H1 (cell line): Measurements from ENCODE around the gene PDE4D. TPM values are rescaled to one million over a fixed set of nuclear protein-coding genes. Genes with fewer than 3 reads are reported as not detected.

ENCODE experiments used
- CTCF ChIA-PET: fragments of 300-600 bp; sonication (Branson Sonifier 250); formaldehyde crosslinking; loops from one replicate; lab custom pipeline; 2021; ENCODE audit not compliant: partially characterized antibody; lab: Charles Lee
- POLR2A ChIA-PET: fragments of 300-600 bp; sonication (Branson Sonifier 250); formaldehyde crosslinking; loops from one replicate; lab custom pipeline; 2021; ENCODE audit warnings: inconsistent platforms; ENCODE audit not compliant: partially characterized antibody; lab: Charles Lee
- DNase-seq, 2 experiments: peaks; one replicate each; pipeline versions ENCODE4 v3.0.0 to v3.0.0-alpha.2; 2010 to 2022; ENCODE audit warnings: low spot score in 2 of 2, low read depth in 1 of 2, mixed read lengths in 1 of 2
- FAIRE-seq: peaks from 2 replicates; lab custom pipeline; 2011; peaks lifted over from hg19 to GRCh38; lab: Jason Lieb, UNC
- H2AFZ ChIP-seq: 2 replicates; pipeline ENCODE4 v1.8.1; 2012; ENCODE audit warnings: low read length, inconsistent platforms
- H2AK5ac ChIP-seq: 2 replicates; pipeline ENCODE4 v1.6.1; 2013; ENCODE audit warnings: low read depth, low read length
- H2BK120ac ChIP-seq: replicated peaks from 2 replicates; pipeline ENCODE3; 2013; ENCODE audit warnings: low read depth, low read length, inconsistent platforms
- H2BK12ac ChIP-seq: 2 replicates; pipeline ENCODE4 v1.6.1; 2013; ENCODE audit warnings: low read depth, low read length
- H2BK15ac ChIP-seq: 2 replicates; pipeline ENCODE4 v1.6.1; 2013; ENCODE audit warnings: low read length
- H2BK20ac ChIP-seq: 2 replicates; pipeline ENCODE4 v1.6.1; 2013; ENCODE audit warnings: low read length
- H2BK5ac ChIP-seq: 2 replicates; pipeline ENCODE4 v1.6.1; 2013; ENCODE audit warnings: low read depth, low read length
- H3K14ac ChIP-seq: 2 replicates; pipeline ENCODE4 v1.6.1; 2013; ENCODE audit warnings: inconsistent platforms; ENCODE audit not compliant: insufficient read length
- H3K18ac ChIP-seq: 2 replicates; pipeline ENCODE4 v1.6.1; 2013; ENCODE audit warnings: low read length; ENCODE audit errors: extremely low read depth
- H3K23ac ChIP-seq: 2 replicates; pipeline ENCODE4 v1.6.1; 2013; ENCODE audit warnings: inconsistent platforms; ENCODE audit not compliant: insufficient read length
- H3K23me2 ChIP-seq: 2 replicates; pipeline ENCODE4 v1.6.1; 2013; ENCODE audit warnings: low read depth, low read length
- H3K27ac ChIP-seq: 2 replicates; pipeline ENCODE4 v1.6.1; 2011; ENCODE audit warnings: low read depth, low read length, inconsistent platforms
- H3K27me3 ChIP-seq, 4 experiments: replicated peaks in 1 of 4; 1 replicate in 1 of 4; 2 replicates in 3 of 4; pipeline versions ENCODE4 v1.6.1 to v1.8.1; 2011 to 2013; ENCODE audit warnings: low read length in 3 of 4, mild to moderate bottlenecking in 3 of 4, inconsistent platforms in 2 of 4, mixed read lengths in 2 of 4, moderate library complexity in 1 of 4; ENCODE audit not compliant: control insufficient read depth in 3 of 4, insufficient read depth in 3 of 4; ENCODE audit errors: extremely low read depth in 1 of 4
- H3K36me3 ChIP-seq, 4 experiments: 2 replicates each; pipeline versions ENCODE4 v1.6.1 to v1.8.1; 2011 to 2013; ENCODE audit warnings: mild to moderate bottlenecking in 4 of 4, low read length in 3 of 4, moderate library complexity in 2 of 4, control low read depth in 1 of 4, inconsistent platforms in 1 of 4; ENCODE audit not compliant: insufficient read depth in 4 of 4, control insufficient read depth in 2 of 4
- H3K4ac ChIP-seq: replicated peaks from 2 replicates; pipeline ENCODE3; 2013; ENCODE audit warnings: low read length, low read depth, mixed read lengths, inconsistent platforms; ENCODE audit not compliant: insufficient read length
- H3K4me1 ChIP-seq, 4 experiments: replicated peaks in 1 of 4; 1 replicate in 1 of 4; 2 replicates in 3 of 4; pipeline versions ENCODE4 v1.6.1 to v1.8.1; 2011 to 2013; ENCODE audit warnings: low read length in 3 of 4, inconsistent platforms in 2 of 4, mixed read lengths in 1 of 4; ENCODE audit not compliant: insufficient read depth in 4 of 4, control insufficient read depth in 3 of 4
- H3K4me2 ChIP-seq, 2 experiments: 2 replicates each; pipeline versions ENCODE4 v1.6.1 to v1.8.1; 2011 to 2013; ENCODE audit warnings: low read depth in 2 of 2, low read length in 2 of 2, control low read depth in 1 of 2, inconsistent platforms in 1 of 2, mild to moderate bottlenecking in 1 of 2; ENCODE audit not compliant: insufficient read depth in 1 of 2
- H3K4me3 ChIP-seq, 4 experiments: fragments of 200-600, 300-600 bp in 1 of 4; sonication (generic), shearing (Covaris generic), sonication (Bioruptor Twin) in 1 of 4; 2 replicates each; pipeline versions ENCODE4 v1.5.1 to v1.8.1; 2011 to 2016; ENCODE audit warnings: low read length in 4 of 4, low read depth in 3 of 4, control low read depth in 2 of 4, inconsistent platforms in 2 of 4, mild to moderate bottlenecking in 2 of 4, mixed read lengths in 1 of 4, moderate library complexity in 1 of 4; ENCODE audit not compliant: insufficient read depth in 2 of 4; ENCODE audit errors: extremely low read depth in 1 of 4
- H3K56ac ChIP-seq: replicated peaks from 2 replicates; pipeline ENCODE3; 2013; ENCODE audit warnings: low read depth, mild to moderate bottlenecking, mixed read lengths, low read length, inconsistent platforms; ENCODE audit not compliant: insufficient read length
- H3K79me1 ChIP-seq: 2 replicates; pipeline ENCODE4 v1.6.1; 2013; ENCODE audit warnings: low read depth, low read length, control low read depth
- H3K79me2 ChIP-seq, 2 experiments: 2 replicates each; pipeline versions ENCODE4 v1.6.1 to v1.8.1; 2012 to 2013; ENCODE audit warnings: low read length in 2 of 2, mild to moderate bottlenecking in 2 of 2, inconsistent platforms in 1 of 2; ENCODE audit not compliant: insufficient read depth in 2 of 2, control insufficient read depth in 1 of 2
- H3K9ac ChIP-seq, 4 experiments: replicated peaks in 1 of 4; 1 replicate in 1 of 4; 2 replicates in 3 of 4; pipeline versions ENCODE4 v1.6.1 to v1.8.1; 2011 to 2013; ENCODE audit warnings: low read depth in 3 of 4, low read length in 3 of 4, control low read depth in 2 of 4, mild to moderate bottlenecking in 2 of 4, moderate library complexity in 2 of 4, inconsistent platforms in 1 of 4; ENCODE audit errors: extremely low read depth in 1 of 4
- H3K9me3 ChIP-seq, 2 experiments: 2 replicates each; pipeline versions ENCODE4 v1.6.1 to v1.8.1; 2012 to 2013; ENCODE audit warnings: mild to moderate bottlenecking in 2 of 2, moderate library complexity in 2 of 2, control low read depth in 1 of 2, inconsistent platforms in 1 of 2, low read depth in 1 of 2, low read length in 1 of 2, mixed read lengths in 1 of 2; ENCODE audit not compliant: insufficient read depth in 2 of 2
- H4K20me1 ChIP-seq, 2 experiments: replicated peaks in 1 of 2; 2 replicates each; pipeline versions ENCODE3 to v1.8.1; 2011 to 2013; ENCODE audit warnings: inconsistent platforms in 2 of 2, low read length in 2 of 2, mild to moderate bottlenecking in 1 of 2; ENCODE audit not compliant: insufficient read depth in 2 of 2, control insufficient read depth in 1 of 2
- H4K5ac ChIP-seq: 2 replicates; pipeline ENCODE4 v1.6.1; 2013; ENCODE audit warnings: low read length, low read depth, mixed read lengths, inconsistent platforms; ENCODE audit not compliant: insufficient read length
- H4K8ac ChIP-seq: 2 replicates; pipeline ENCODE4 v1.8.0; 2013; ENCODE audit warnings: mild to moderate bottlenecking, moderate library complexity, low read length, inconsistent platforms; ENCODE audit not compliant: insufficient read depth; ENCODE audit errors: extremely low read depth
- H4K91ac ChIP-seq: replicated peaks from 2 replicates; pipeline ENCODE3; 2013; ENCODE audit warnings: low read length, mixed read lengths, inconsistent platforms; ENCODE audit not compliant: insufficient read length
- JUND ChIP-seq: IDR thresholded peaks from 2 replicates; pipeline ENCODE4 v1.6.1; 2011; ENCODE audit warnings: mild to moderate bottlenecking, improper control_type of control experiment, low read length
- TEAD4 ChIP-seq: IDR thresholded peaks from 2 replicates; pipeline ENCODE4 v1.6.1; 2012; ENCODE audit warnings: low read depth, low read length, inconsistent platforms, mixed read lengths
- polyA plus RNA-seq, 7 experiments: library from polyadenylated mRNA; depleted of rRNA in 3 of 7; stranded (reverse) in 5 of 7; unstranded in 2 of 7; fragments of >200 nt in 5 of 7; fragments of 200-250 nt in 2 of 7; gene quantifications; 1 replicate in 5 of 7; 2 replicates in 1 of 7; 4 replicates in 1 of 7; pipeline versions ENCODE4 v1.2.1 to v1.2.3, GENCODE V29; 2011 to 2013; ENCODE audit warnings: missing spikeins in 2 of 7, mixed read lengths in 2 of 7
- total RNA-seq: library from RNA; stranded (reverse); fragmentation: NEBNext Ultra II Directional; extraction: Animal tissue kit (Norgen Biotek cat#: 25700); gene quantifications from 2 replicates; pipeline ENCODE4 v1.2.1, GENCODE V29; 2021

PDE4D gene
- total and polyA plus RNA-seq, 2 of the 8 experiments (the other 6 are each of a cell fraction or from before 2014, with no cell fraction given), result 2.3 to 3.7 TPM

DNA sequence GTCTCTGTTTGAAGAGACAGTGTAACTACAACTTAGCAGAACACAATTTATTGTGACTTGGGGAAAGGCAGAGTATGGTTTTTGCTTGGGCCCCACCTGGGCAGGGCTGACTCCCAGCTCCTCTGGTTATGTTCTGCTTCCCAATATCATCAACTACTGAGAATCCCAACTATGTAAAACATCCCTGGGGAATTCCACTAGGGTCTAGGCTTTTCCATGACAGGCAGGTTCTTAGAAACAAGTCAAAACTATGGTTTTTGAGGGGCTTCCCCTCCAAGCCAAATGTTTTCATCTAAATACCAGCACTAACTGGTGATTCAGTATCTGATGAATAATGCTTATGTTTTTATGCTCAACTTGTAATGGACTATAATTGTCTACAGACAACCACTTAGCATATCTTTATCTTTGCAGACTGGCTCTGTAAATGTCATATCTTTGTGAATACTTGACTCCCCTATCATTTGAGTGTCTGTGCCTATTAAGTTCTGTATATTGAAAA is 409.5 kb downstream of the PDE4D start:
- H3K27me3 ChIP-seq, result no peaks in the 10 kb centered on the region
- H3K23ac ChIP-seq, result no peak overlapping the region
- H3K9ac ChIP-seq, result no peak overlapping the region
- no peak overlapping the region for H2BK120ac ChIP-seq
- no peak for FAIRE-seq
- no peaks in the 10 kb centered on the region for H3K23me2 ChIP-seq
- H2AFZ ChIP-seq, result no peak overlapping the region
- POLR2A ChIA-PET, result no interaction called here
- H3K4me1 ChIP-seq, result peaks cover 0 to 7% (median 1%) of the 10 kb centered on the region in 4 experiments; a peak in 2 of 7 replicates
- no peak overlapping the region for H3K27ac ChIP-seq
- no peak overlapping the region for H4K5ac ChIP-seq
- H3K18ac ChIP-seq, result no peak overlapping the region
- no peak overlapping the region for H3K56ac ChIP-seq
- no peak overlapping the region for H2BK20ac ChIP-seq
- no peak overlapping the region for H2BK12ac ChIP-seq
- H2AK5ac ChIP-seq, result no peak overlapping the region
- no peaks in the 10 kb centered on the region for H3K36me3 ChIP-seq
- H3K4me3 ChIP-seq, result no peak overlapping the region
- CTCF ChIA-PET, result interaction anchor here (0.8 to 1.0 kb wide), 4 partner anchors 13 to 301 kb away, joined by 3 read pairs; no protein-coding TSS in a partner anchor
- no peak overlapping the region for H4K8ac ChIP-seq
- H3K14ac ChIP-seq, result no peak overlapping the region
- no peak overlapping the region for H4K91ac ChIP-seq
- TF ChIP-seq TEAD4, result peak; percentile 76
- no peak for TF ChIP-seq JUND
- no peak overlapping the region for H3K4ac ChIP-seq
- no peaks in the 10 kb centered on the region; a peak in 1 of 4 replicates for H3K9me3 ChIP-seq
- no peak overlapping the region for H3K4me2 ChIP-seq
- no peaks in the 10 kb centered on the region for H3K79me2 ChIP-seq
- H4K20me1 ChIP-seq, result no peaks in the 10 kb centered on the region
- peak in 1 of 2 experiments; percentile 31 for DNase-seq
- no peak overlapping the region for H2BK5ac ChIP-seq
- no peaks in the 10 kb centered on the region for H3K79me1 ChIP-seq
- H2BK15ac ChIP-seq, result no peak overlapping the region
